Chondrocyte (in vitro differentiated cells): Measurements from ENCODE around the gene C1orf56. TPM values are rescaled to one million over a fixed set of nuclear protein-coding genes. Genes with fewer than 3 reads are reported as not detected.

Source experiments
- DNase-seq: peaks from one replicate; pipeline ENCODE4 v3.0.0; 2021; ENCODE audit warnings: mixed read lengths, low spot score
- H3K27ac Mint-ChIP-seq: one replicate; pipeline ENCODE4 v1.8.0; 2021; ENCODE audit warnings: mild to moderate bottlenecking, moderate library complexity, mixed read lengths; ENCODE audit not compliant: unreplicated experiment
- H3K27me3 Mint-ChIP-seq: 2 replicates; pipeline ENCODE4 v1.8.0; 2021; ENCODE audit warnings: low read depth, mixed read lengths
- H3K36me3 Mint-ChIP-seq: 2 replicates; pipeline ENCODE4 v1.8.0; 2021; ENCODE audit warnings: low read depth, mixed read lengths
- H3K4me1 Mint-ChIP-seq: 2 replicates; pipeline ENCODE4 v1.8.0; 2021; ENCODE audit warnings: low read depth, mild to moderate bottlenecking, mixed read lengths
- H3K4me3 Mint-ChIP-seq: one replicate; pipeline ENCODE4 v1.8.0; 2021; ENCODE audit warnings: mild to moderate bottlenecking, moderate library complexity, mixed read lengths; ENCODE audit not compliant: unreplicated experiment
- H3K9me3 Mint-ChIP-seq: 2 replicates; pipeline ENCODE4 v1.8.0; 2021; ENCODE audit warnings: low read depth, mixed read lengths
- CTCF ChIP-seq: fragments of 200-600 bp; sonication (generic); IDR thresholded peaks from 2 replicates; pipeline ENCODE4 v1.5.0; 2021; ENCODE audit warnings: antibody characterized with exemption, mild to moderate bottlenecking, moderate library complexity
- long read RNA-seq: library from polyadenylated mRNA; stranded (forward); transcript quantifications from one replicate; pipeline ENCODE4 v2.0.0, GENCODE V29; 2021
- total RNA-seq: library from RNA; stranded (reverse); gene quantifications from 3 replicates; pipeline ENCODE4 v1.2.1, GENCODE V29; 2021

The C1orf56 gene, protein sequence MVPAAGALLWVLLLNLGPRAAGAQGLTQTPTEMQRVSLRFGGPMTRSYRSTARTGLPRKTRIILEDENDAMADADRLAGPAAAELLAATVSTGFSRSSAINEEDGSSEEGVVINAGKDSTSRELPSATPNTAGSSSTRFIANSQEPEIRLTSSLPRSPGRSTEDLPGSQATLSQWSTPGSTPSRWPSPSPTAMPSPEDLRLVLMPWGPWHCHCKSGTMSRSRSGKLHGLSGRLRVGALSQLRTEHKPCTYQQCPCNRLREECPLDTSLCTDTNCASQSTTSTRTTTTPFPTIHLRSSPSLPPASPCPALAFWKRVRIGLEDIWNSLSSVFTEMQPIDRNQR
- total RNA-seq, result 2.8 to 5.9 TPM (median 3.1 TPM) in 3 replicates
- long read RNA-seq, partial matches to known transcripts, result 0 of 3 reads
- long read RNA-seq, other reads (novel, unspliced or antisense), result 2 of 3 reads

- no peaks in the 10 kb centered on the region for H3K9me3 Mint-ChIP-seq
These were observed at the start of gene C1orf56 for GRCh38 chr1:151047591-151047924. Gene C1orf56, plus strand, starts transcription at chr1:151047751. Its CDS starts 97 bp downstream, at chr1:151047848.

GRCh38 chr1:150997949-150998348 is 49.6 kb upstream of the C1orf56 start:
- Mint-ChIP-seq H3K4me3 (no peak overlapping the region), H3K36me3 (peaks cover 15% of the 10 kb centered on the region), H3K27me3 (no peaks in the 10 kb centered on the region), H3K4me1 (peaks cover 14% of the 10 kb centered on the region), H3K27ac (no peak overlapping the region), H3K9me3 (no peaks in the 10 kb centered on the region)
- TF ChIP-seq CTCF, result no peak
- no peak for DNase-seq

More at GRCh38 chr1:151047591-151047924, at the start of gene C1orf56:
- DNase-seq, result no peak
- H3K4me1 Mint-ChIP-seq, result peaks cover 26% of the 10 kb centered on the region
- TF ChIP-seq CTCF, result no peak
- H3K36me3 Mint-ChIP-seq, result peaks cover 11% of the 10 kb centered on the region
- H3K4me3 Mint-ChIP-seq, result peak within 1 kb of the TSS; percentile 93
- no peaks in the 10 kb centered on the region for H3K27me3 Mint-ChIP-seq
- peak within 1 kb of the TSS; percentile 95 for H3K27ac Mint-ChIP-seq

DNA sequence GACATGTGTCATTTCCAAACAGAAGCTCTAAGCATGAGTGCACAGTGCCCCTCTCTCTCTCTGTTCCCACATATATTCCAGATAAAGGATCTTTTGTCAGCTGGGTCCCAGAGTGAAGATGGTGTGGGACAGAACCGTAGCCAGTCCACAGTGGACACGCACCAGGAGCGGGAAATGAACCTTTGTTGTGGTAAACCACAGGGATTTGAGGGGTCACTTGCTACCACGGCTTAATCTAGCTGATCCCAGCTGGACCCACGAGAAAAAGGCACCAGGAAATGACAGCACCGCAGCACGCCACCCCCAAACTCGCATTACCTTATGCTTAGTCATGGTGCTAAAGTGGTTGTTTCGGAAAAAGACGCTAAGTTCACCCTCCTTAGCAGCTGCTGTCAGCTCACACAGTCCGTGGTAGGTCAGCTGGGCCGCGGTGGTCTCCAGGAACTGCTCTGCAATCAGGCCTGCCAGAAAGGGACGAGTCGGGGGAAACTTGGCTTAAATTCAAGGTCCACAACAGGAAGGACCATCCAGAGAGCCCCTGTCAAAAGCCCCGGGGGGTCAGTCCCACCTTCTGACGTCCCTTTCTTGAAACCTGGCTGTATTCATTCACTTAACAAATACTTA is 48.4 kb upstream of the C1orf56 start:
- TF ChIP-seq CTCF, result no peak
- no peaks in the 10 kb centered on the region for H3K27me3 Mint-ChIP-seq
- H3K27ac Mint-ChIP-seq, result peak overlapping the region; percentile 73
- H3K9me3 Mint-ChIP-seq, result no peaks in the 10 kb centered on the region
- no peak overlapping the region for H3K4me3 Mint-ChIP-seq
- peaks cover 15% of the 10 kb centered on the region for H3K36me3 Mint-ChIP-seq
- H3K4me1 Mint-ChIP-seq, result peaks cover 18% of the 10 kb centered on the region
- no peak for DNase-seq

- Mint-ChIP-seq H3K9me3 (no peaks in the 10 kb centered on the region), H3K27me3 (no peaks in the 10 kb centered on the region), H3K4me3 (no peak overlapping the region), H3K36me3 (peaks cover 15% of the 10 kb centered on the region), H3K4me1 (peaks cover 21% of the 10 kb centered on the region), H3K27ac (no peak overlapping the region)
- no peak for DNase-seq
- no peak for TF ChIP-seq CTCF
These were observed 47.6 kb upstream of the C1orf56 start for GRCh38 chr1:150999926-151000325.

GRCh38 chr1:151000408-151000807 is 47.1 kb upstream of the C1orf56 start:
- Mint-ChIP-seq H3K4me1 (peaks cover 24% of the 10 kb centered on the region), H3K27me3 (no peaks in the 10 kb centered on the region), H3K36me3 (peaks cover 15% of the 10 kb centered on the region), H3K27ac (no peak overlapping the region), H3K4me3 (no peak overlapping the region), H3K9me3 (no peaks in the 10 kb centered on the region)
- no peak for DNase-seq
- TF ChIP-seq CTCF, result no peak
